Right atrium auricular region (tissue), 2 donors: Measurements from ENCODE around the gene ITM2A. TPM values are rescaled to one million over a fixed set of nuclear protein-coding genes. Genes with fewer than 3 reads are reported as not detected.

Experiments used
- DNase-seq: peaks from one replicate; pipeline ENCODE4 v3.0.0-alpha.2; 2019; ENCODE audit warnings: low spot score
- H3K27ac ChIP-seq, 2 donors: fragments of 200-600 bp; sonication (generic); 1 replicate in 1 of 2; 2 replicates in 1 of 2; pipeline ENCODE4 v1.5.1; 2016 to 2019
- H3K27me3 ChIP-seq, 2 donors: fragments of 200-600 bp; sonication (generic); one replicate each; pipeline versions ENCODE4 v1.5.1 to v1.6.0; 2017 to 2019
- H3K36me3 ChIP-seq: fragments of 200-600 bp; sonication (generic); one replicate; pipeline ENCODE4 v1.5.1; 2016
- H3K4me1 ChIP-seq, 2 donors: fragments of 200-600 bp; sonication (generic); one replicate each; pipeline versions ENCODE4 v1.5.1 to v1.6.0; 2017 to 2019
- H3K4me3 ChIP-seq, 2 donors: fragments of 200-600 bp; sonication (generic); 1 replicate in 1 of 2; 2 replicates in 1 of 2; pipeline ENCODE4 v1.5.1; 2017 to 2019; ENCODE audit warnings: mild to moderate bottlenecking in 1 of 2, moderate library complexity in 1 of 2
- H3K9me3 ChIP-seq, 2 donors: fragments of 200-600 bp; sonication (generic); one replicate each; pipeline ENCODE4 v1.5.1; 2019
- total RNA-seq, 2 donors: library from RNA; depleted of rRNA; stranded (reverse); fragments of >200 nt; gene quantifications; one replicate each; pipeline ENCODE4 v1.1.0, GENCODE V29; 2016
- TF ChIP-seq, protein P1 (sequence below), 2 donors: fragments of 200-600 bp; sonication (generic); IDR thresholded peaks; one replicate each; pipeline ENCODE4 v1.5.1; 2019; ENCODE audit warnings: antibody characterized with exemption in 2 of 2

Gene ITM2A
- total RNA-seq, 2 donors from 2014 or later, result 42.7 to 82.1 TPM

DNA sequence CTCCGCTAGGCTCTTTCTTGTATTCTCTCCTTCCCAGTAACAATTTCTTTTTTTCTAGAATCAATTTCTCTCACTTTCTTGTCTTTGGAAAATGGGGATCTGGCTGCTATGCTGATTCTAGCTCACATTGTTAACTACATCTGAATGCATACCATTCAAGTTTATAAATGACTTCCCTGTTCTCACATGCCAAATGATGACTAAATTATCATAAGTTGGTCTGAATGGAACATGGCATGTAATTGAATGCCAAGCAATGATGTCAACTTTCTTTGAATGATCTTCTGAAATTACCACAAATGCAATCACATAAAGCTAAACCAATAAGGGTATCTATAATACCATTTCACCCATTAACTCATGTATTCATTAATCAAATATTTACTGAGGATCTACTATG, 2.7 kb upstream of the ITM2A start:
- H3K27ac ChIP-seq, result no peak overlapping the region
- H3K4me3 ChIP-seq, result no peak overlapping the region

DNA sequence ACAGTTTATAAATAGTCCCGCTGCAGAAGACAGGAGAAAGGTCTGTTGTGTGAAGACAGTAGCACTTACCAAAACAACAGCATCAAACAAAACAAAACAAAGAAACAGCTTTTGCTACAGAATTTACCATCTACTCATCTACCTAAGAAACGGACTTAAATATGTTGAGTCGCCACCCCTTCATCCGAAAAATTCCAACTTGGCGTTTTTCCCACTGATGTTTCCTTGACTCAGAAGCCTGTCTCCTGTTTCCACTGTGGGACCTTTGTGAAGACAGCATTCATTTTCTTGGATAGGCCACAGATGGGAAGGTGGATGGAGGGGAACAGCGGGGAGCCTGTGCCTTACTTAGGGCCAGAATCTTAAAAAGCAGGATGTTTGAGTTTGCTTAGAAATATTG, 1.3 kb upstream of the ITM2A start:
- DNase-seq, result no peak
- H3K36me3 ChIP-seq, result no peaks in the 10 kb centered on the region
- TF ChIP-seq, protein P1, sequence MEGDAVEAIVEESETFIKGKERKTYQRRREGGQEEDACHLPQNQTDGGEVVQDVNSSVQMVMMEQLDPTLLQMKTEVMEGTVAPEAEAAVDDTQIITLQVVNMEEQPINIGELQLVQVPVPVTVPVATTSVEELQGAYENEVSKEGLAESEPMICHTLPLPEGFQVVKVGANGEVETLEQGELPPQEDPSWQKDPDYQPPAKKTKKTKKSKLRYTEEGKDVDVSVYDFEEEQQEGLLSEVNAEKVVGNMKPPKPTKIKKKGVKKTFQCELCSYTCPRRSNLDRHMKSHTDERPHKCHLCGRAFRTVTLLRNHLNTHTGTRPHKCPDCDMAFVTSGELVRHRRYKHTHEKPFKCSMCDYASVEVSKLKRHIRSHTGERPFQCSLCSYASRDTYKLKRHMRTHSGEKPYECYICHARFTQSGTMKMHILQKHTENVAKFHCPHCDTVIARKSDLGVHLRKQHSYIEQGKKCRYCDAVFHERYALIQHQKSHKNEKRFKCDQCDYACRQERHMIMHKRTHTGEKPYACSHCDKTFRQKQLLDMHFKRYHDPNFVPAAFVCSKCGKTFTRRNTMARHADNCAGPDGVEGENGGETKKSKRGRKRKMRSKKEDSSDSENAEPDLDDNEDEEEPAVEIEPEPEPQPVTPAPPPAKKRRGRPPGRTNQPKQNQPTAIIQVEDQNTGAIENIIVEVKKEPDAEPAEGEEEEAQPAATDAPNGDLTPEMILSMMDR (IDR thresholded peaks at IDR 0.05), result no peak
- peak overlapping the region in 1 of 2 donors; percentile 63 for H3K27ac ChIP-seq
- no peaks in the 10 kb centered on the region for H3K27me3 ChIP-seq
- no peak overlapping the region for H3K4me3 ChIP-seq
- H3K4me1 ChIP-seq, result no peaks in the 10 kb centered on the region
- no peaks in the 10 kb centered on the region for H3K9me3 ChIP-seq

More for the DNA sequence above, 2.7 kb upstream of the ITM2A start:
- H3K9me3 ChIP-seq, result no peaks in the 10 kb centered on the region
- TF ChIP-seq, protein P1 (IDR thresholded peaks at IDR 0.05), result no peak
- no peaks in the 10 kb centered on the region for H3K36me3 ChIP-seq
- H3K27me3 ChIP-seq, result no peaks in the 10 kb centered on the region
- DNase-seq, result no peak
- H3K4me1 ChIP-seq, result no peaks in the 10 kb centered on the region

DNA sequence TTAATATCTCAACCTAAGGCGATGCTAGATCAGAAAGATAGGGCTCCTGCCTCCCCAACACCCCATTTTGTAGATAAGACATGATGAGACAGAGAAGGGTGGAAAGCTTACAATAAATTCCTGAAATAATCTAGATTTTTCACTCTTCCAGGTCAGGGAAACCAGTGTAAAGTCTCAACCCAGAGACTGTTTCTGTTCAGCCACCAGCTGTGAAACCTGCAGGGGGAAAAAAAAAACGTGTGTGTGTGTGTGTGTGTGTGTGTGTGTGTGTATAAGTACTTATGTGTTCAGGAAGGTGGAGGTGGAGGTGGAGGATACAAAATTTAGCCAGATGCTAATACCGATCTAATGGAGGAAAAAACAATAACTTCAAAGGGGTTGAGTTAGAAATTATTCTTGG, 773 bp upstream of the ITM2A start:
- no peaks in the 10 kb centered on the region for H3K27me3 ChIP-seq
- H3K9me3 ChIP-seq, result no peaks in the 10 kb centered on the region
- no peak overlapping the region for H3K4me3 ChIP-seq
- no peaks in the 10 kb centered on the region for H3K4me1 ChIP-seq
- H3K36me3 ChIP-seq, result no peaks in the 10 kb centered on the region
- DNase-seq, result no peak
- H3K27ac ChIP-seq, result peak overlapping the region; percentile 63 to 76
- TF ChIP-seq, protein P1 (IDR thresholded peaks at IDR 0.05), result no peak

GRCh38 chrX:79366556-79366872, 620 bp downstream of the ITM2A start:
- TF ChIP-seq, protein P1 (IDR thresholded peaks at IDR 0.05), result no peak
- H3K9me3 ChIP-seq, result no peaks in the 10 kb centered on the region
- H3K4me3 ChIP-seq, result peak overlapping the region; percentile 41 to 53
- no peaks in the 10 kb centered on the region for H3K36me3 ChIP-seq
- H3K27ac ChIP-seq, result peak overlapping the region; percentile 63 to 76
- H3K27me3 ChIP-seq, result no peaks in the 10 kb centered on the region
- no peaks in the 10 kb centered on the region for H3K4me1 ChIP-seq
- no peak for DNase-seq

GRCh38 chrX:79365591-79365990, 1.5 kb downstream of the ITM2A start:
- Histone ChIP-seq H3K36me3 (no peaks in the 10 kb centered on the region), H3K27me3 (no peaks in the 10 kb centered on the region), H3K4me1 (no peaks in the 10 kb centered on the region), H3K4me3 (peak overlapping the region in 1 of 2 donors; percentile 53), H3K9me3 (no peaks in the 10 kb centered on the region), H3K27ac (no peak overlapping the region)
- TF ChIP-seq, protein P1 (IDR thresholded peaks at IDR 0.05), result no peak
- no peak for DNase-seq

DNA sequence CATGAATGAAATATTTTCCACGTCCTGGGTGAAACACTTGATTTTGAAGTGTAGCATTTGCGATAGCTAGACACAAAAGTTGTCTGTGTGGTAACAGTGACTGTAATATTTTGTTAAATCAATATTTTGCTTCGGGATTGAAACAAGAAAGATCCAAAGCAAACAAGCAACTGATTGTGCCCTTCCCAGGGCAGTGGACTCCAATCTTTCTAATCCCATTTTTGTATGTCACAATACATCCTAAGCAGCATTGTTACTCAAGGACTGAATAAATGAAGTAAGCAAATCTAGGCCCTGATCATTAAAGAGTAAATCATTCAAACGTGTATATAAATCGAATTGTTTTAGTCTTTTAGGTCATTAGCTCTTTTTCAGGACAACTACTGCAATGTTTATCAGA, 2.8 kb downstream of the ITM2A start:
- TF ChIP-seq, protein P1 (IDR thresholded peaks at IDR 0.05), result no peak
- Histone ChIP-seq H3K9me3 (no peaks in the 10 kb centered on the region), H3K27ac (no peak overlapping the region), H3K27me3 (no peaks in the 10 kb centered on the region), H3K36me3 (no peaks in the 10 kb centered on the region), H3K4me3 (no peak overlapping the region), H3K4me1 (no peaks in the 10 kb centered on the region)
- DNase-seq, result no peak
